Stimulated activated CD8-positive, alpha-beta memory T cell treated with anti-CD3 and anti-CD28 coated beads, Interleukin-7, amount 100 ng/mL, for 24 hours (primary cell): ENCODE results near the gene TESPA1.

ENCODE experiments used
- DNase-seq: peaks from one replicate; pipeline ENCODE4 v3.0.0-alpha.2; 2020; ENCODE audit warnings: low read depth

TESPA1 gene

GRCh38 chr12:54983536-54984101 is 943 bp downstream of the TESPA1 start:
- DNase-seq: no peak

DNA sequence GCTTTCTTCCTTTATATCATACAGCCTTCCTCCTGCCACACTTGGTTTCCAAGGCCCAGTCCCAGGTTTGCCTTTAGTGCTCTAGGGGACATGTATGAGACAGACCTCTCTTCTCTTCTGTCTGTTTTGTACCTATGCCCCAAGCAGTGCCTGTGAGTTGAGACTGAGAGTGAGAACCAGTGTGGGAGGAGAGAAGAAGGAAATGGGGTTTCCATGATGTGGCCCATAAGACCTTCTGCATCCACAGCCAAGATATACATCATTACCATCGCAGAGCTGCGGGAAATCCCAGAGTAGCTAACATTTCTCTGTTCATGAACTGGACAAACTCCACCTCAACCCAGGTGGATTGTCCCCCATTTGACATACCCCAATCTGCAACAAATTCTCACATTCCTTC is 2.8 kb downstream of the TESPA1 start:
- no peak for DNase-seq

- no peak for DNase-seq
Observed at GRCh38 chr12:54980341-54980740, 4.2 kb downstream of the TESPA1 start.

DNA sequence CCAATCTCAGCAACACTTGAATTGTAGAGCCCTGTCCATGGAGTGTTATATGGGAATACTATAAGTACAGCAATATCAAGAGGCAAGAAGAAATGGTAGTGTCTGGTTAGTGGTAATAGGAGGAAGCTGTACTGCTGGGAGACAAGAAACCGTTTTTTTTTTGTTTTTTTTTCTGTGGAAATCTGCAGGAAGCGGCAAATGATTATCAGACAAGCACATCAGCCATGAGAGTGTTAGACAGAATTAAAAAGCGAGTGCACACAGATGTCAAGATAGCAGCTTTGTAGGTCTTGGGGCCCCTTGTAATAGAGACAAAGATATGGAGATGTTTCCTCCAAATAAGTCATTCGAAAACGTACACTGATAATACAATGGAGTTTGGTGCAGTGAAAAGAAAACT is 6.7 kb downstream of the TESPA1 start:
- DNase-seq: no peak

DNA sequence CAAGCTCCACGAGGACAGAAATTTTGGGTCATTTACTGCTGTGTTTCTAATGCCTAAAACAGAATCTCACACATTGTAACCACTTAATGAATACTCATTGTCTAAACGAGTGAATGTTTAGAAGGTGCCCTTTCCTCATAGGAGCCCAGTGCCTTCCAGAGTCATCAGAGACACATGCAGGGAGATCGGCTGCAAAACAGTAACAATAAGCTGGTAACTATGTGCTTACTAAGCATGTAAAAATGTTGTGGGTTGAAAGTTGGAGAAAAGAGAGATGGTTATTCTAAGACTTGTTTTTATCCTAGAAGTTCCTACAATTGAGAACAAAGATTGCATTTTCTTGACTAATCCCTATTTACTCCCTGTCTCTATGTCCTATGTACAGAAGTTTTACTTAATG is 7.4 kb downstream of the TESPA1 start:
- no peak for DNase-seq

DNA sequence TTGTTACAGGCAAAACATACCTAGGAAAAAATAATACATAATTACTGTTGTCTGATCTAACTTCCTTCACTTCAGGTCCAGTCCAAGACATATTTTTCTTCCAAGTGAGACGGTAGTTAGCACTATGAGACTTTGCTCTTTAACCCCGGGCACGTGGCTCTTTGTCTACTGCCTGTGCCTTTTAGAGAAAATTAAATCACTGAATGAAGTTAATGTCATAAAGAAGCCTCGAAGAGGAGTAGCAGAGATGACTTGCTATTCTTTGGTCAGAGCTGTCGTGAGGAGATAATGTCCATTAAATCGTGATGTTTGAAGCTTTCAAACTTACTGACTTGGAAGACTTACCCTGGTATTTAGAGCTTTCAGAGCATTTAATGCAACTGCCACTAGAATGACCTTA is 8.7 kb downstream of the TESPA1 start:
- no peak for DNase-seq

- DNase-seq: no peak
Observed at GRCh38 chr12:54975272-54975671, 9.3 kb downstream of the TESPA1 start.

- DNase-seq: no peak
Observed at GRCh38 chr12:54974279-54974678, 10.3 kb downstream of the TESPA1 start.

- no peak for DNase-seq
Observed at GRCh38 chr12:54973556-54973955, 11.0 kb downstream of the TESPA1 start.

DNA sequence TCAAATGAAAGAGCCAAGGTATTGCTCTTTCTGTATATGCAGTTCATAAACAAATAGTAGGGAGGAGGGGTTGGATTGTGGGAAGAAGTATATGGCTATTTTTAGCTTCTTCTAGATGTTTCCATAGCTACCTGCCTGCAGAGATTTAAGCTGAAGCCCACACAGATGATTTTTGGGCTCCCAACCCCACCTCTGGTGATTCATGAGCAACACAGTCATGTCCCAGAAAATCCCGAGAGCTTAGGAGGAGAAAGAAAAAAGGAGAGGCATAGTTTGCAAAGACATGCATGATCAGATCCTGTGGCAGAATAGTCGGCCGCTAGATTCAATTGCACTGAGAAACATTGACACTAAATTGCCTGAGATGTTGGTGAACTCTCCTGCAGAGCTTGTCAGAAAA is 13.8 kb downstream of the TESPA1 start:
- DNase-seq: no peak

GRCh38 chr12:54968181-54968730 is 16.3 kb downstream of the TESPA1 start:
- DNase-seq: no peak

DNA sequence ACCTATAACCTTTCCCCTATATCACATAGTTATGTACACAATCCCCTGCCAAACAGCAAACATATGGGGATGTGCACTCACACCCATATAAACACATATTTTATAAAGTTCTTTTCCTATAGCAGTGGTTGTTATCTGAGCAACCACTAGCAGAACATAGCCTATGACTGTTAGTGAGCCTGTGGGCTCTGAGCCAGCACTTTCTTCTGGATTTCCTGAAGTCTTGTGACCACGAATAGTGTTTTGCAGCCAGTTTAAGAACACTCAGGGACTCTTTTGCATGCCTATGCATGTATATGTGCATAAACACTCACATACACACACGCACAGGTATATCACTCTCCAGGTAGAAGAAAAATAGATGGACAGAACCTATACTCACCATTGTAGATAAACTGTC is 17.1 kb downstream of the TESPA1 start:
- DNase-seq: no peak

DNA sequence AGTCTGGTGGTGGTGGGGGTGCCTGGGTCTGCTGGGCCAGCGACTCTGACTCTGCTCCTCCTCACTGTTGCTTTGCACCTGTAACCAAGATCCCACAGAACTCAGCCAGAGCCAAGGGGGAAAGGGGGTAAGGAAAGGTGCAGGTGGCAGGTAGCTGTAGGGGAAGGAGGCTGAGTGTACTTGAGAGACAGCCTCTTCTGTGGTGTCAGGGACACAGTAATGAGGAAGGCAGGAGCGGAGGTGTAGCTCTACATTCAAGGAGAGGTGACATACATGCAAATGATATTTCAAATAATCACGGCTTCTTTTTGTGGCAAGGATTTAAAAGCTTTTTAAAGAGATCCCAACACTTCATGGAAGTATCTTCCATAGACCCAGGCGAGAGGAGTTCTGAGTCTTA is 23.4 kb downstream of the TESPA1 start:
- no peak for DNase-seq

GRCh38 chr12:54959291-54960018 is 25.1 kb downstream of the TESPA1 start:
- no peak for DNase-seq

GRCh38 chr12:54958048-54958658 is 26.4 kb downstream of the TESPA1 start:
- DNase-seq: no peak

DNA sequence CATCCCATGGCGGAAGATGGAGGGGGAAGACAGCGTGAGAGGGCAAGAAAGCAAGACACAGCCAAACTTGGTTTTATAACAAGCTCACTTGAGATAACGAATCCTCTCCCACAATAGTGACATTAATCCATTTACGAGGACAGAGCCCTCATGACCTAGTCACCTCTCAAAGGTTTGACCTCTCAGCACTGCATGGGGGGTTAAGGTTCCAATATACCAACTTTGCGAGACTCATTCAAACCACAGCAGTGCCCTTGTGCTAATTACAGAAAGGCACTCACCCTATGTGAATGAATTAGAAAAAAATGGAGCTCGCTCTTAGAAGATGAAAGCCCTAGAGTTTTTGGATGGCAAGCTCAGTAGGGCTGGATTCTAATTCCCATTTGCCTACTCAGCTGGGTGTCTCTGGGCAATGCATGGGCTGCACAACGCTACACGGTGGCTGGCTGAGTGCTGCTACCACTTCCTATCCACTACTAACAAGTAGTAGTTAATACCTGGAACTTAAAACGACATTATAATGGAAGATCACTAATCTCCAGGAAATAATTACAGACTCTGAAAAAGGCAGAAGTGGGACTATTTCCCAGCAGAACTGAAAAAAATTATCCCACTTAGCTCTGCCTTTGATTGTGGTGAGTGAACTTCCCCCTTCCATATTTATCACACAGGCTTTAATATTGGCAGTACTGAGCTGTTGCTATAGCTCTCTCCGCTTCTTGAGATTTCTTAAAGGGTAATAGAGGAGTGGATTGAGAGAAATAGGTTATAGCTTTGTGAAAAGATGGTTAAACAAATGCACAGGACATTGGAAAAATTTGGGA is 27.5 kb downstream of the TESPA1 start:
- no peak for DNase-seq

DNA sequence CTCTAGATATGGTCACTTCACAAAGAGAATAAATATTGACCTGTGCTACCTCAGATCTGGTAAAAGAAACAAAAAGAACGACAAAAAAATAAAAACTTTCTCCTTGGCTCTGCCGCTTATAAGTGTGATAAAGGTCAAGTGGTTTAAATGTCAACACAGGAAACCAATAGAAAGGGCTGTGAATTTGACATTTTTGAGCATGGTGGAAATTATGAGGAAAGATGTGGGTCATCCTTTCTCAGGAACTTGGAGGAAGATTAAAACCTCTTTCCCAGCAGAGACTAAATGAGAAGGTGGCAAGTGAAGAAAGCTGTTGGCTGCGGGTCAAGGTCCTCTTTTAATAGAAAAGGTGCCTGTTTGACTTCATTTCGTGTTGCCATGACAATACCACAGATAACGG is 28.2 kb downstream of the TESPA1 start:
- DNase-seq: no peak

GRCh38 chr12:54954801-54955200 is 29.8 kb downstream of the TESPA1 start:
- no peak for DNase-seq

- no peak for DNase-seq
Observed at GRCh38 chr12:54954228-54954627, 30.3 kb downstream of the TESPA1 start.

GRCh38 chr12:54950071-54950727 is 34.4 kb downstream of the TESPA1 start:
- DNase-seq: no peak

DNA sequence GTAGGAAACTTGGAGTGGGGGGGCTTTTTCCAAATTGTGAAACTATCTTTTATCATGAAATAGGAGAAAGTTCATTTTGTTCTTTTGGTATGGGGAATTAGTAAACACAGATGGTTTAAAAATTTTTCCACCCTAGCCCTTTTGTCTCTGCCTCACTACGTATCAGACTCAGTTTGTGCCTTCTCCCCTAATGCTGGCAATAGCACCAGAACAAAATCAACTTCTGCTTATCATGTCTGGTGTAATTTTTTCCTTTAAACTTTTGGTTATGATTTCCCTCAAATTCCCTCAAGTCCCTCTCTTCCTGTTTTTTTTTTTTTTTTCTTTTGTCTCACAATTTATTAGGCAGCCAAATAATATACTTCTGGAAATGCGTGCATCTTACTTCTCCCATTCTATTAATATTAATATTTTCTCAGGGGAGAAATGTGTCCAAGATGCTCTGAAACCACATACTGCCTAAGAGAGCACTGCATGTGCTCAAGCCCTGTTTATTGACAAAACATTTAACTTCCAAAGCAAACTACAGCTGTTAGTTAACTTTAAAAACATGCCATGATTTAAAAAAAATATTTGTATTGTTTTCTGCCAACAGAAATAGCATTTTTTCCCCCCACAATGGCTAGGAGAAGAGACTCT is 35.4 kb downstream of the TESPA1 start:
- DNase-seq: no peak
